Osteoblast (primary cell): ENCODE data around the gene COL13A1. TPM values are rescaled to one million over a fixed set of nuclear protein-coding genes. Genes with fewer than 3 reads are reported as not detected.

Experiments
- DNase-seq: peaks from one replicate; pipeline ENCODE4 v3.0.0; 2011; ENCODE audit warnings: low spot score, mixed read lengths; ENCODE audit not compliant: insufficient read length; ENCODE audit errors: missing footprints
- H2AFZ ChIP-seq: 2 replicates; pipeline ENCODE4 v1.6.0; 2011; ENCODE audit warnings: mild to moderate bottlenecking, low read length
- H3K27ac ChIP-seq: 2 replicates; pipeline ENCODE4 v1.5.1; 2011; ENCODE audit warnings: mild to moderate bottlenecking, low read depth, low read length, moderate library complexity
- H3K27me3 ChIP-seq: 2 replicates; pipeline ENCODE4 v1.6.0; 2012; ENCODE audit warnings: mild to moderate bottlenecking, control low read depth, inconsistent platforms, low read length, moderate library complexity; ENCODE audit not compliant: insufficient read depth
- H3K36me3 ChIP-seq: 2 replicates; pipeline ENCODE4 v1.5.1; 2011; ENCODE audit warnings: mild to moderate bottlenecking, low read length, control low read depth, moderate library complexity; ENCODE audit not compliant: insufficient read depth
- H3K4me1 ChIP-seq: 2 replicates; pipeline ENCODE4 v1.5.1; 2011; ENCODE audit warnings: mild to moderate bottlenecking, low read length, control low read depth, moderate library complexity; ENCODE audit not compliant: insufficient read depth
- H3K4me2 ChIP-seq: 2 replicates; pipeline ENCODE4 v1.6.0; 2011; ENCODE audit warnings: mild to moderate bottlenecking, low read length; ENCODE audit not compliant: insufficient read depth
- H3K4me3 ChIP-seq: fragments of 200-600 bp; sonication (generic); 3 replicates; pipeline ENCODE4 v1.5.1; 2012; ENCODE audit warnings: mild to moderate bottlenecking, low read length, inconsistent platforms; ENCODE audit not compliant: insufficient read depth
- H3K79me2 ChIP-seq: 2 replicates; pipeline ENCODE4 v1.6.0; 2012; ENCODE audit warnings: mild to moderate bottlenecking, low read length, control low read depth, inconsistent platforms; ENCODE audit not compliant: insufficient read depth
- H3K9me3 ChIP-seq: 2 replicates; pipeline ENCODE4 v1.5.1; 2011; ENCODE audit warnings: low read depth, low read length, control low read depth
- H4K20me1 ChIP-seq: 2 replicates; pipeline ENCODE4 v1.6.0; 2012; ENCODE audit warnings: mild to moderate bottlenecking, low read length, control low read depth; ENCODE audit not compliant: insufficient read depth
- total RNA-seq: library from RNA; depleted of rRNA; stranded (reverse); fragments of >200 nt; gene quantifications from 2 replicates; pipeline ENCODE4 v1.2.3, GENCODE V29; 2012
- TF ChIP-seq, protein P1 (sequence below): IDR thresholded peaks from 2 replicates; pipeline ENCODE4 v1.5.1; 2011; ENCODE audit warnings: mild to moderate bottlenecking, low read depth, low read length, moderate library complexity; ENCODE audit errors: extremely low read depth

The COL13A1 gene
- total RNA-seq, 1 donor: 1.1 TPM

DNA sequence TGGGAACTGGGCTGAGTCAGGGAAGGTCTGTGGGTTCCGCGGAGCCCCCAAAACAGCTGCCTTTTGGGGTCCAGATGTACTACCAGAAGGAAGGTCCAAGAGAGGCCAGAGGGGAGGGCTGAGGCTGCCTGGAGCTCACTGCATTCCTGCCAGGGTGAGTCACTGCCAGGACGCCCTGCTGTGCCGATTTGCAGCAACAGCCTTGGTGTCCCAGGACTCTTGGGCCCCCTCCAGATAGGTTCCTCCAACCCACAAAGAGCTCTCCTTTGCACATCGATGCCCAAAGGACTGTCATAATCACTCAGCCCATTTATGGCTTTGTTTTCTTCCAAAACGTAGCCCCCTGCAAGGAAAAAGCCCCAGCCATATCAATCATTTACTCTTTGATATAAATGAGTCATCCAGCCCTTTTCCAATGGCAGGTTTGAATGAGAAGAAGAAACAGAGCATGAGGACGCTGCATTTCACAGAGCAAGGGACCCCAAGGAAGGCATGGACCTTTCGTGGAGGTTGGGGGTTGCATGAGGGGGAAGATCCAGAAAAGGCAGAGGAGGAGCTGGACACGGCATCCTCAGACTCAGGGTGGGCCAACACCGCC, 32.2 kb upstream of the COL13A1 start:
- H3K27me3 ChIP-seq: peaks cover 16% of the 10 kb centered on the region
- TF ChIP-seq, protein P1, sequence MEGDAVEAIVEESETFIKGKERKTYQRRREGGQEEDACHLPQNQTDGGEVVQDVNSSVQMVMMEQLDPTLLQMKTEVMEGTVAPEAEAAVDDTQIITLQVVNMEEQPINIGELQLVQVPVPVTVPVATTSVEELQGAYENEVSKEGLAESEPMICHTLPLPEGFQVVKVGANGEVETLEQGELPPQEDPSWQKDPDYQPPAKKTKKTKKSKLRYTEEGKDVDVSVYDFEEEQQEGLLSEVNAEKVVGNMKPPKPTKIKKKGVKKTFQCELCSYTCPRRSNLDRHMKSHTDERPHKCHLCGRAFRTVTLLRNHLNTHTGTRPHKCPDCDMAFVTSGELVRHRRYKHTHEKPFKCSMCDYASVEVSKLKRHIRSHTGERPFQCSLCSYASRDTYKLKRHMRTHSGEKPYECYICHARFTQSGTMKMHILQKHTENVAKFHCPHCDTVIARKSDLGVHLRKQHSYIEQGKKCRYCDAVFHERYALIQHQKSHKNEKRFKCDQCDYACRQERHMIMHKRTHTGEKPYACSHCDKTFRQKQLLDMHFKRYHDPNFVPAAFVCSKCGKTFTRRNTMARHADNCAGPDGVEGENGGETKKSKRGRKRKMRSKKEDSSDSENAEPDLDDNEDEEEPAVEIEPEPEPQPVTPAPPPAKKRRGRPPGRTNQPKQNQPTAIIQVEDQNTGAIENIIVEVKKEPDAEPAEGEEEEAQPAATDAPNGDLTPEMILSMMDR: no peak
- H3K9me3 ChIP-seq: no peaks in the 10 kb centered on the region
- DNase-seq: peak; percentile 94
- H3K79me2 ChIP-seq: no peaks in the 10 kb centered on the region
- peak overlapping the region; percentile 35 for H3K4me3 ChIP-seq
- H2AFZ ChIP-seq: peak overlapping the region; percentile 91
- no peaks in the 10 kb centered on the region for H4K20me1 ChIP-seq
- peak overlapping the region; percentile 66 for H3K4me2 ChIP-seq
- H3K36me3 ChIP-seq: no peaks in the 10 kb centered on the region
- no peak overlapping the region for H3K27ac ChIP-seq
- H3K4me1 ChIP-seq: peaks cover 11% of the 10 kb centered on the region

GRCh38 chr10:69772933-69773704, 28.6 kb upstream of the COL13A1 start:
- DNase-seq: no peak
- Histone ChIP-seq H3K9me3 (no peaks in the 10 kb centered on the region), H4K20me1 (no peaks in the 10 kb centered on the region), H3K4me3 (no peak overlapping the region), H3K27me3 (peaks cover 16% of the 10 kb centered on the region), H3K4me2 (no peak overlapping the region), H2AFZ (no peak overlapping the region), H3K79me2 (no peaks in the 10 kb centered on the region), H3K36me3 (no peaks in the 10 kb centered on the region), H3K27ac (no peak overlapping the region), H3K4me1 (peaks cover 11% of the 10 kb centered on the region)
- TF ChIP-seq, protein P1: no peak

DNA sequence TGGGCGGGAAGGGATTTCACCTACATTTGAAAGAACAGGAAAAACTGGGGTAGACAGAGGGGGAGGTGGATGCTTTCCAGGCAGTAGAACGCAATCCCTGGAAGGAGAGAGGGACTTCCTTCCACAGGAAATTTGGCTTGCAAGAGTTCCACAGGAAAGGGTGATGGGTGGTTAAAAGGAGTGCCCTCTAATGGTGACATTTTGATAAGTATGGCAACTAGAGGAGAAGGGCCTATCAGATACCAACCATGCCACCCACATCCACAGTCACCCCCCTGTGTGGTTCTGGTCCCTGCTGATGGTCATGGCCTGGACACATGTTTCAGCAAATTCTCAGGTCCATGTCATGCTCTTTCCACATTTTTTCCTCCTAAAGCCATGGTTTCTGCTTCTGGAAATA, 27.1 kb upstream of the COL13A1 start:
- Histone ChIP-seq H3K27ac (no peak overlapping the region), H3K79me2 (no peaks in the 10 kb centered on the region), H3K4me1 (peaks cover 2% of the 10 kb centered on the region), H3K4me2 (no peak overlapping the region), H3K27me3 (peaks cover 21% of the 10 kb centered on the region), H4K20me1 (no peaks in the 10 kb centered on the region), H3K36me3 (no peaks in the 10 kb centered on the region), H3K9me3 (no peaks in the 10 kb centered on the region), H3K4me3 (no peak overlapping the region), H2AFZ (no peak overlapping the region)
- no peak for DNase-seq
- TF ChIP-seq, protein P1: no peak

DNA sequence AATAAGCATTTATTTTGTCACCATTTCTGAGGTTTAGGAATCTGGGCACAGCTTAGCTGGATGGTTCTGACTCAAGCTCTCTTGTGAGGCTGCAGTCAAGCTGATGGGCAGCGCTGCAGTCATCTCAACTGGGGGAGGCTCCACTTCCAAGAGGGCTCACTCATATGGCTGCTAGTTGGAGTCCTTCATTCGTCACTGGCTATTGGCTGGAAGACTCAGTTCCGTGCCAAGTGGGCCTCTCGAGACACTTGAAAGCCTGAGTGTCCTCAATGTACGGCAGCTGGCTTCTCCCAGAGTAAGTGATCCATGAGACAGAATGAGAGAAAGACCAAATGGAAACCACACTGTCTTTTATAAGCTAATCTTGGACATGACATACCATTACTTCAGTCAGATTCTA, 21.6 kb upstream of the COL13A1 start:
- DNase-seq: no peak
- Histone ChIP-seq H3K36me3 (no peaks in the 10 kb centered on the region), H3K9me3 (no peaks in the 10 kb centered on the region), H4K20me1 (no peaks in the 10 kb centered on the region), H3K4me2 (no peak overlapping the region), H3K4me3 (no peak overlapping the region), H3K27me3 (peaks cover 42% of the 10 kb centered on the region), H3K79me2 (no peaks in the 10 kb centered on the region), H2AFZ (no peak overlapping the region), H3K27ac (no peak overlapping the region), H3K4me1 (no peaks in the 10 kb centered on the region)
- TF ChIP-seq, protein P1: no peak
